T47D (cell line): ENCODE data around the gene PPEF2.

ENCODE experiments used
- DNase-seq, 2 experiments: peaks; one replicate each; pipeline versions ENCODE4 v3.0.0 to v3.0.0-alpha.2; 2011 to 2012; ENCODE audit warnings: low read depth in 1 of 2, low spot score in 1 of 2
- JUND ChIP-seq: IDR thresholded peaks from 2 replicates; pipeline ENCODE4 v1.6.1; 2012; ENCODE audit warnings: low read depth
- in situ Hi-C: cut with HindIII; loops from 2 replicates; pipeline ENCODE4 v1.10.0; 2016; ENCODE audit warnings: low sequenced_read_pairs, low pct_unique_long_range_greater_than_20kb

Gene PPEF2

DNA sequence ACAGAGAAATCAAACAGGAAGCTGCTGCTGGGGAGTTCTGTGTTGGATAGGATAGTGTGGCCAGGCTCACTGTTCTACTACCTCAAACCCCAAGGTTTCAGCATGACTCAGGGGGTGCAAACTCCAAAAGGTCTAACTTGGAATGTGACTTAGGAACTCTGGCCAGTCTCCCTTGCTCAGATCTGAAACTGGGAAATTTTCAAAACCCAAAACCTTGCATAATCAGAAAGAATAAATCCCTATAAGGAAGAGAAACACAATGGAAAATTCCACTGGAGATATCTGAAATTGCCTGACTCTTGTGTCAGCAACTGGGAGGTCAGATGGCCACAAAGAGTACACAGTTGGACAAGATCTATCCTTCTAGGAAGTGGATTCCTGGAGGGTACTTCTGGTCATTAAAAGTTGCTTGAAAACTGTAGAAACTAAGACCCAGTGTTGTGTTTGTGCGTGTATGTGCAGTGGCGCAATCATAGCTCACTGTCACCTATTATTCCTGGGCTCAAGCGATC lies 58.0 kb downstream of the PPEF2 start:
- no peak for DNase-seq
- no peak for TF ChIP-seq JUND
- in situ Hi-C loops: no loop called here

DNA sequence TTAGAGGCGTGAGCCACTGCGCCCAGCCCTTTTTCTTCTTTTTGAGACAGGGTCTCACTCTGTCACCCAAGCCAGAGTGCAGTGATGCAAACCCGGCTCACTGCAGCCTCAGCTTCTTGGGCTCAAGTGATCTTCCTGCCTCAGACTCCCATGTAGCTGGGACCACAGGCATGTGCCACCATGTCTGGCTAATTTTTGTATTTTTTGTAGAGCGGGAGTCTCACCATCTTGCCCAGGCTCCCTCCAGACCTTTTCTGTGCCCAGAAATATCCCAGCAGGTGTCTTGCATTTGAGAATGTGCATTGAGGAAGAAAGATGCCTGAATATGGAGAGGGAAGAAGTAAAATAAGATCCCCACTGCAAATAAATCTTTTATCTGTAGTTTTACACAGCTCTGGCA lies 58.7 kb downstream of the PPEF2 start:
- no peak for TF ChIP-seq JUND
- in situ Hi-C loops: no loop called here
- no peak for DNase-seq

DNA sequence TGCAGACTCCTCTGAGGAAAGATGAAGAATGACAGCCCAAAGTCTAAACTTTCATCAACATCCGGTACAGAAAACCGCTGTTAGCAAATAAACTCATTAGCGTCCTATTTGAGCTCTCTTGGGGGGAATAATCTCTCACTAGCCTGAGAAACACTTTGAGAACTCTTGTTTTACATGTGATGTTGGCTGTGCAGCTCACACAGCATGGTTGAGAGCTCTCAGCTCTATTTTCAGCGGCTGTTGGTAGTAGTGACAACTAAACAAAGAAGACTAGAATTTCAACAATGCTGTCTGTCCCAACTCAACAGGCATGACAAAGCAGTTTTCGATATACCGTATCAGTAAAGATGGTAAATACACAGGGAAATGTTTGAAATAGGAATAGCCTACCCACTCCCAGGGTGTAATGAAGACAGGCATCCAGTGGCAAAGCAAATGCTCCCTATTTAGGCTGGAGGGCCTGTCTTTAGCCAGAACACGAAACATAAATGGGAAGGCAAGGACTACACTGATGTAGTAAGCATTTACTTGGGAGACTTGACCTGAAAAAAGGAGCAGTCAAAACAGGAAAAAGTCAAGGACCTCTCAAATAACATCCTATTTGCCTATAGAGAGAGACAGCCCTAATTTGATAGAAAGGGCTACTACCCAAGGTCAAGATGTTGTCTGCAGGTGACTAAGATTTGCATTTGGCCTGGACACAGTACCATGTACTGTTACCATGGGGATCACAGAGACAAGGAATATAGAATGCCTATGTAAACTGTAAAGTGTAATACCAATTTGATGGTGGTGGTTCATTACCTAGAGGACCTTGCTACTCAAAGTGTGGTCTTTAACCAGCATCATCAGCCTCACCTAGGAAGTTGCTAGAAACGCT lies 60.4 kb downstream of the PPEF2 start:
- no peak for TF ChIP-seq JUND
- in situ Hi-C loops: no loop called here
- DNase-seq: no peak

GRCh38 chr4:75834772-75835154 lies 67.5 kb downstream of the PPEF2 start:
- in situ Hi-C loops: no loop called here
- TF ChIP-seq JUND: no peak
- no peak for DNase-seq

GRCh38 chr4:75834095-75834771 lies 68.0 kb downstream of the PPEF2 start:
- in situ Hi-C loops: no loop called here
- no peak for TF ChIP-seq JUND
- no peak for DNase-seq

GRCh38 chr4:75831856-75832405 lies 70.3 kb downstream of the PPEF2 start:
- in situ Hi-C loops: no loop called here
- no peak for DNase-seq
- TF ChIP-seq JUND: no peak

GRCh38 chr4:75830906-75831305 lies 71.3 kb downstream of the PPEF2 start:
- DNase-seq: no peak
- TF ChIP-seq JUND: no peak
- in situ Hi-C loops: no loop called here

- DNase-seq: no peak
- in situ Hi-C loops: no loop called here
- TF ChIP-seq JUND: no peak
These were observed 78.4 kb downstream of the PPEF2 start for GRCh38 chr4:75823812-75824211.

GRCh38 chr4:75822416-75822815 lies 79.8 kb downstream of the PPEF2 start:
- in situ Hi-C loops: no loop called here
- no peak for TF ChIP-seq JUND
- DNase-seq: no peak

- DNase-seq: no peak
- in situ Hi-C loops: no loop called here
These were observed 80.3 kb downstream of the PPEF2 start for GRCh38 chr4:75821966-75822365.

GRCh38 chr4:75821216-75821615 lies 81.0 kb downstream of the PPEF2 start:
- in situ Hi-C loops: no loop called here
- TF ChIP-seq JUND: no peak
- DNase-seq: no peak

More at GRCh38 chr4:75821966-75822365, 80.3 kb downstream of the PPEF2 start:
- no peak for TF ChIP-seq JUND

- in situ Hi-C loops: no loop called here
- DNase-seq: no peak
- no peak for TF ChIP-seq JUND
These were observed 81.6 kb downstream of the PPEF2 start for GRCh38 chr4:75820676-75821075.

- no peak for DNase-seq
- no peak for TF ChIP-seq JUND
- in situ Hi-C loops: no loop called here
These were observed 82.1 kb downstream of the PPEF2 start for GRCh38 chr4:75820197-75820596.

DNA sequence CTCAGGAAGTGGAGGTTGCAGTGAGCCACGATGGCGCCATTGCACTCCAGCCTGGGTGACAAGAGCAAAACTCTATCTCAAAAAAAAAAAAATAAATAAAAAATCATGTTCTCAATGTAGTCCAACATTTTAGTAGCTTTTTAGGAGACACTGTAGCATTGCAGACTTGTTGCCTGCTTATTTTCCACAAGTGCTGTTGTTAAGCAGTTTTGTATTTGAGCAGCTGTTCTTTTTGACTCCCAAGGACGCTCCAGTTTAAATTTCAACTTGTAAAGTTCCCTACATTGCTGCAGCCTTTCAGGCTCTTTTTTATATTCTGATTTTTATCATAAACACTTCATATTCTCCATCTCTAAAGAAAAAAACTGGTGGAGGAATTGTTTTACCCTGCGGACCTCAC lies 83.1 kb downstream of the PPEF2 start:
- no peak for TF ChIP-seq JUND
- DNase-seq: no peak
- in situ Hi-C loops: no loop called here
